HG03064 (cell line): ENCODE results near the gene KRT2.

Experiments
- ATAC-seq: cut with Tn5 transposase; IDR thresholded peaks from one replicate; pipeline ENCODE4 v1.9.1; 2021; ENCODE audit warnings: low read depth; ENCODE audit not compliant: unreplicated experiment

Gene KRT2

DNA sequence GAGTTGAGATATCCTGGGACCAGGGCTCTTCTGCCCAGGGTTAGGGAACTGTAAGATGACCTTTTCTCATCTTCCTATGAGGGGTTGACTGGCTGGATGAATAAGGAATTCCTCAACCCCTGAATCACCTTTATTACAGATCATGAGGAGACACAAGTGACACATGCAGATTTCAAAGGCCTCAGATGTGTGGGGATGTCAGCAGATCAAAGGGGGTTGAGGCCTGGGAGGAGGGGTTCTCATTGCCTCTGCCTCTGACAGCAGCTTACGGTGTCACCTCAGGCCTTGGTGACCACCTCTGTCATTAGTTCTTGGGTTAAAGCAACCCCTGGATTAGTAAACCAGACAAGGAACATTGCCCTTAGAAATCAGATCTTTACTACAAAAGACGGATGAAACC, 48.7 kb downstream of the KRT2 start:
- no peak for ATAC-seq

DNA sequence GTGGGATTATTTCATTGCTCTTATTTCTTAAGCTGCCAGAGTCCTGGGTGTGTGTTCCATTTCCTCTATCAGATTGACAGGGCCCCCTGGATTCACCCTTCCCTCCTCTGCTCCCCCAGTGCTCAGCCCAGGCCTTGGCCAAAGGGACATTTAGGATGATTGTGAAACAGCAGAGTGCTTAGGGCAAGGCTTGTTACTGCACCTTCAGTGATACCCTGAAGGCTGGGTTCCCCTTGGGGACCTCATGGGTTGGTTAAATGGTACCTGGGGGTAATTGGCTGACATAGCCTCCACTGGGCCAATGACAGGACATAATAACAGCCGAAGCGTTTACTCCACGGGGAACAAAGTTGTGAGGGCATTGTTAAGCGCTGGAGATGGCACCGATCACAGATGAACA, 49.5 kb downstream of the KRT2 start:
- ATAC-seq = no peak

DNA sequence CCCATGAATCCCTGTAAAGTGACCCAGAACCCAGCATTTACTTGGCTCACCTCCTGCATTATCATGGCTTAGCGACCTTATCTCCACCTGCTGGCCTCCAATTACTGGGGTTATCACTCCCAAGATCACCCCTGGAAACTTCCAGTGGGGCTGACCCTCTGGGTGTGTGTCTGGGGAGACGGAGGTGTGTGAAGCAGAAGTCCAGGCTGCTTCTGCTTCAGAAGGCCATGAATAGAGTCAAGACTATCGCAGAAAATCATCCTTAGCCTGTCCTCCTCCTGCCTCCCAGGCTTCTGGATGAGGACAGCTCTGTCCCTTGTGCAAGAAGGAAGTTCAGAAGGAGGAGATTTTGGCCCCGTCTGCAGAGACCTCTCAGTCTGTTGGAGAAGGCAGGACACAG, 50.3 kb downstream of the KRT2 start:
- no peak for ATAC-seq

DNA sequence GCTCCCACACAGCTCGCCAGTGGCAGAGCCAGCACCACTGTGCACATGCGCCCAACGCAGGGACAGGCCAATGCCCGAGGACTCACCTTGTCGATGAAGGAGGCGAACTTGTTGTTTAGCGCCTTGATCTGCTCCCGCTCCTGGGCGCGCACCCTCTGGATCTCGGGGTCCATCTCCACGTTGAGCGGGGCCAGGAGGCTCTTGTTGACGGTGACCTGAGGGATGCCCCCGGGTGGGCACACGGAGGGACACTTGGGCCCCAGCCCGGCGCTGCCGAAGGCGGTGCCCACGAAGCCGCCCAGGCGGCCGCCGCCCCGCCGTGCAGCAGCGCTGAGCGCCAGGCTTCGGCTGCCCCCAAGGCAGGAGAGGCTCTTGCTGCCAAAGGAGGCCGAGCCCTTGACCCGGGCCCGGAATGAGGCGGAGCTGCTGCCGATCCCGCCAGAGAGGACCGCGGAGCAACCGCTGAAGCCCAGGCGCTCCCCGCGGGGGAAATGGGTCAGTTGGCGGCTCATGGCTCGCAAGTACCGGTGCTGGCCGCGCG, 51.0 kb downstream of the KRT2 start, which contains the start of gene KRT72:
TSS of gene KRT72 (minus strand) at position 523 of the 541 bp plus-strand sequence. CDS start at position 512, 11 bp downstream.
- no peak for ATAC-seq

- ATAC-seq = no peak
Observed at GRCh38 chr12:52600475-52600874, 51.5 kb downstream of the KRT2 start.

GRCh38 chr12:52600071-52600470, 51.9 kb downstream of the KRT2 start:
- no peak for ATAC-seq

GRCh38 chr12:52598966-52599365, 53.0 kb downstream of the KRT2 start:
- no peak for ATAC-seq
